Hindlimb muscle (tissue), 1 donor: ENCODE results near the gene ZXDC. TPM values are rescaled to one million over a fixed set of nuclear protein-coding genes. Genes with fewer than 3 reads are reported as not detected.
A peak's percentile ranks its signal among the peaks of the same experiment; 100 is the strongest.

Source experiments
- DNase-seq: peaks from one replicate; pipeline ENCODE4 v3.0.0-alpha.2; 2013
- polyA plus RNA-seq: library from polyadenylated mRNA; unstranded; fragments of 120-200 nt; gene quantifications from one replicate; pipeline ENCODE4 v1.2.1, GENCODE V29; 2013; ENCODE audit not compliant: insufficient read length

The ZXDC gene
- polyA plus RNA-seq, 1 donor: 32.9 TPM

DNA sequence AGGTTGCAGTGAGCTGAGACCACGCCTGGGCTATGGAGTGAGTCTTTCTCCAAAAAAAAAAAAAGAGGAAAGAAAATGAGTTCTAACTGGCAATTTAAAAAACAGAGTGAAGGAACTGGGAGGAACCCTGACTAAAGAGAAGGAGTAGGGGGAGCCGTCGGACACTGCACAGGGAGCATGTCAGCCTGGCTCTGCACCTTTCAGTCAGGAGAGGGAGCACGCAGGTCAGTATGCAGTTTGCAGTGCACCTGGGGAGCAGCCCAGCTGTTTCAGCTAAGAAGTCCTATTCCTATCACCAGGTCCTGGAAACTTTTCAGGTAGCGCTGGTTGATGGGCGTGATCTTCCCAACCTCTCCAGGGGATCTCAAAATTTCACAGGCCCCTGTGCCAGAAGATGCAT is 14.9 kb upstream of the ZXDC start:
- DNase-seq: no peak

DNA sequence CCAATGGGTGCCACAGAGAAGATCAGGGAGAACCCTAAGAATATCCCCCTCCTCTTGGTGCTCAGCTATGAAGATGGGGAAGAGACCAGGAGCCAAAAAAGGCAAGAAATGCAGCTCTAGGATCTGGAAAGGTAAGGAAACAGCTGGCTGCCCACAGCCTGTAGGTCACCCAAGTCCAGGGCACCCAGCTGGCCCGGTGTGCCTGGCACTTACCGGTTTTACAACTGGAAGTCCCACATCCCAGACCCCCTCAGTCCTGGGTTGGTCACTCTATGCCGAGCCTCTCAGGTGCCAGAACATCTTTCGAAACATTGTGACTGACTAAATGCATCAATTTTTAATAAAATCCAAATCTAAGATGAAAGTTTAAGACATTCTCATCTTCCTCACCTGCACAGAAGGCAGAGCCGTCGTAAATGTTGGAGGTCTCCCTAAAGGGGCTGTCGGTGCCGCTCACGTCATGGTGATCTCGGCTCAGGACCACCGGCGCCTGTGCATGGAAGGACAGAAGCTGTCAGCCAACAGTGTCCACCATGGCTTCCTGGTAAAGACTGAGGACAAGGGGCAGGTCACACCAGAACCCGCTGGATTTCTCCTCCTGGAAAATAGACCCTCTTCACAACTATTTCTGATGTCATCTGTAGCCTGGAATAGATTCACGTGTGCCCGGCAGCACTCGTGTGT is 13.3 kb upstream of the ZXDC start:
- DNase-seq: no peak

DNA sequence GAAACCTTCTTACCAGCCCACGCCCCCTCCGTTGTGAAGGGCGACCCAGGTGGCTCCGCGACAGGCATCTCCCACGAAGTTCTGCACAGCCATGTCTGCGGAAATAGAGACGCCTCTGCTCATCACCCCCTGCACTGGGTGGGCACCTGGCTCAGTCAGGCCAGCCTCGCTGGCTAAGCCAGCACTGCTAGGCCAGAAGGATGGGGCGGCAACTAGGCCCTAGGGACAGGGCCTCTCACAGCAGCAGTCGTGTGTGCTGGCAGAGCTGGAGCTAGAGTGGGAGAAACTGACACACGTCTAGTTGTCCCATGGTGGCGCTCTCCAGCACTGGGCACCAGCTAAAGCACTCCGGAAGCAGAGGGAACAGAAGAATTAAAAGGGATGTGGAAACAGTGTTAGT is 12.5 kb upstream of the ZXDC start:
- DNase-seq: no peak

DNA sequence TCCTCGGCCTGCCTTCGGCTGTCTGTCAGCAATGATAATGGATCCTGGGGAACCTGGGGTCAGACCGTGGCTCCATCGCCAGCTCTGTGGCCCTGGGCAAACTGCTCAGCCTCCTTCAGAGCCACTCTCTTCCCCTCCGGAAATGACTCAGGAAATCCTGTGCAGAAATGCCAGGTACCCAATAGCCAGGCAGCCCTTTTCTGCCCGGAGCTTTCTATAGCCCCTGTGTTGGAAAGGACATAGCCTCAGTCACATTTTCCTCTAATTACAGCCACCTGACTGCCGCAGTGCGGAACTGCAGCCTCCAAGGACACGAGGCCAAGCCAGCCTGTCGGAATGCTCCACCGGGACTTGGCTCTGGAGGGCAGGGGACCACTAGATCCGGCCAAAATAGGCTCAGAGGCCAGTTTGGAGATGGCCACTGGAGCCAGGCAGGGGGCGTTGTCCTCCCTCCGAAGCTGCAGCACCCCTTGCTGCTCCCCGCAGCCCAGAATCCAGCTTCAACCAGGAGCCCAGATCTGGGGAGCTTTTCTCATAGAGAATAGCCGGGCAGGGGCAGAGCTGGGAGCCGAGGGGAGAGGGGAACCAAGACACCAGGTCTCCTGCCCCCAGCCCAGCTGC is 11.6 kb upstream of the ZXDC start:
- DNase-seq: peak; percentile 49

DNA sequence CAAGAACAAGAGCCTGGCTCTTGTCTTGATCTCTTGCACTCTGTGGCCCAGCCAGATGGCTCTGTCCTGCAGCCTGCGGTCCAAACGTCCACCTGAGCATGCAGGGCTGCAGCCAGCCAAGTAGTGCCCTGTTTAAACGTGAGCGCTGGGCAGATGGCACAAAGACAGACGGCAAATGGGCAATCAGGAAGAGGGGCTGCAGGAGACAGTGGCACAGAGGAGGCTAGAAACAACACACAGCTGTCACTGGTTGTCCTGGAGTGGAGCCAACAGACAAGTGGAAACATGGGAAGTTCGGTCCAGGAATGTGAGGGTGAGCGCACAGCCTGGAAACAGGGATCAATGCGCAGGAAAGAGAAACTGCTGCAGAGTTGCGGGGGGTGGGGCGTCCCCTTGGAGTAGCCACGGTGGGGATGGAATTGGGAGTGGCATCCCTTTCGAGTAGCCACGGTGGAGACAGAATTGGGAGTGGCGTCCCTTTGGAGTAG is 10.7 kb upstream of the ZXDC start:
- peak; percentile 37 for DNase-seq

DNA sequence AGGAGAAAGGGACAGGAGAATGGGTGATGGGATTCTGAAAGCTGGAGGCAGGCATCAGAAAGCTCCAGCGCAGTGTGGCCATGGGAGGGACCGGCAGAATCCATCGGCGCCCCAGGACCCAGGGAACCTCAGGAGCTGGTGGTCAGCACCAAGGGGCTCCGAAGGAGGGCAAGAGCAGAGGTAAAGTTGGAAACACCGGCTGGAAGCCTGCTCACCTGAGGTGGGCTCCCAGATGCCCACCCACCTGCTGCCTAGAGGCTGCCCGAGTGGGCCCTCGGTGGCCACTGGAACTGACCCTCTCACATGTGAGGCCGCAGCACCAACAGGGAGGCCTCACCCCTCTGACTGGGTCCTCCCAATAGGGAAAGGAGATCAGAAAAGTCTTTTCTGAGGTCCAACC is 10.3 kb upstream of the ZXDC start:
- no peak for DNase-seq

DNA sequence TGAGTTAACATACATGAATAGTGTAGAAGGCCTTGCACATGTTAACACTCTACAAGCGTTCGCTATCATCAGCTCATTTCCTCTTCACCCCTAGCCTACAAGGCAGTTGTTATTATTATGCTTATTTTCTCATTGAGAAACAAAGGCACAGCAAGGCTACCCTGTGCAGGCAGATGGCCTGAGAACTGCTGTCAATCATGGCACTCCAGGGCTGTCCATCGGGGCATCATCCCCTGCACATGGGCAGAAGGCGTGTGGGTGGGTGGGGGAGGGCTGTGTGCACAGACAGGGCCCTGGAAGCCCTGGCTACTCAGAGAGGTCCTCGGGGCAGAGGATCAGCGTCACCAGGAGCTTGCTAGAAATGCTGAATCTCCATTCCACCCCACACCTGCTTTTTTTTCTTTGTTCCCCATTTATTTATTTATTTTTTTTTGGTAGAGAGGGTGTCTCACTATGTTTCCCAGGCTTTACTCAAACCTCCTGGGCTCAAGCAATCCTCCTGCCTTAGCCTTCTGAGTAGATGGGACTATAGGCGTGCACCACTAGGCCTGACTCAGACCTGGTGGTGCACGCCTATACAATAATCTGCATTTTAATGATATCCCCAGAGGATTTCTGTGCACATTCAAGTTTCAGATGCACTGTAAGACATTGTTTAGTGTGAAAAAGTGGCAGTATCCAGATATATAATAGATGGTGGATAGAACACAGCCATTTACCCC is 9.6 kb upstream of the ZXDC start:
- DNase-seq: no peak

DNA sequence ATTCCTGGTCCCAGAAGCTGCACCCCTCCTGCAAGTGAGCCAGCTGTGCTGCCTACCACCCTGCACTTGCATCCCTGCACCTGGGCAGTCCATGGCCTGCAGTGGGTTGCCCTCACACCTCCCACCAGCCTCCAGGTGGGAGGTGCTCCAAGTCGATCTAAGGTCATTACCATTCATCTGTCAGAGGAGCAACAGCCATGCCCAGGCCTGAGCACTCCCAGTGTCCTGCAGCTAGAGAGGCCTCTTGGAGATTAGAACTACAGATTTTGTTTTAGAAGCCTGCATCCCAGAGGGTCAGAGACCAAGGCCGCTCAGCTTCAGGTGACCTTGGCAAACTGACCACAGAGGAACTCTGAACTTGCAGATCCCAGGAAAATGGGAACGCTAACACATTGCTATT is 9.0 kb upstream of the ZXDC start:
- DNase-seq: no peak

DNA sequence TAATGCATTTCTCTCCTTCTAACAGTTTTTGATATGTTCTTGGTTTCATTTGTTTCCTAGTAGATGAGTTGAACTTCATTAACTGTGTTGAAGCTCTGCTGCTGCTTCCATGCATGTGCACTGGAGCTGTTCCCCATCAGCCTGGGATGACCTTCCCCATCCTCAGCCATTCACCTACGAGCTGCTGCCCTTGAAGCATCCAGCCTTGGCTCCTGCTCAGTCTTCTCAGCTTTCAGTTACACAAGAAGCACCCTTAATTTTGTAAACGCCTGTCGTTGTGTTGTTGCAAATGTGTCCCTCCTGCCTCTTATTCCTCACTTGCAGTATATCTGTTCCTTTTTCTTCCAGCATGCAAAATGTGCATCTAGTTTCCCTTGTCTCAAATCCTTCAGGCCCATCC is 8.5 kb upstream of the ZXDC start:
- DNase-seq: no peak

DNA sequence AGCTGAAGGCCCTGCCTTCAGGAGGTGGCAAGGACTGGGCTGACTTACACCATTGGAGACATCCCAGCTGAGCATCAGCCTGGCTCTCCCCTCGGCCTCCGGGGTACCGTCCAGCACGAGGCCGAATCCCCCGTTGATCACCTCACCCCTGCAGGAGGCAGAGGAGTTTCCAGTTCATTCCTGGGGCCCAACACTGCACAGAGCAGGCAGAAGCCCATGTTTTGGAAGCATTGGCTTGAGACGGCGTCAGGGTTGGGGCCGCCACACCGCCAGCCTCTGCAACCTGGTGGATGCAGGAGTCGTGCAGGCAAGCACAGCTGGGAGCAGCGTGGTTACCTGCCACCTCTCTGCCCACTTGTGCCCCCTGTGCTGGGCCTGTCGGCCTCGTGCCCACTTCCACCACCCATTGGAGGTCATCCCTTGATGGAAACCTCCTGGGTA is 7.7 kb upstream of the ZXDC start:
- DNase-seq: no peak

DNA sequence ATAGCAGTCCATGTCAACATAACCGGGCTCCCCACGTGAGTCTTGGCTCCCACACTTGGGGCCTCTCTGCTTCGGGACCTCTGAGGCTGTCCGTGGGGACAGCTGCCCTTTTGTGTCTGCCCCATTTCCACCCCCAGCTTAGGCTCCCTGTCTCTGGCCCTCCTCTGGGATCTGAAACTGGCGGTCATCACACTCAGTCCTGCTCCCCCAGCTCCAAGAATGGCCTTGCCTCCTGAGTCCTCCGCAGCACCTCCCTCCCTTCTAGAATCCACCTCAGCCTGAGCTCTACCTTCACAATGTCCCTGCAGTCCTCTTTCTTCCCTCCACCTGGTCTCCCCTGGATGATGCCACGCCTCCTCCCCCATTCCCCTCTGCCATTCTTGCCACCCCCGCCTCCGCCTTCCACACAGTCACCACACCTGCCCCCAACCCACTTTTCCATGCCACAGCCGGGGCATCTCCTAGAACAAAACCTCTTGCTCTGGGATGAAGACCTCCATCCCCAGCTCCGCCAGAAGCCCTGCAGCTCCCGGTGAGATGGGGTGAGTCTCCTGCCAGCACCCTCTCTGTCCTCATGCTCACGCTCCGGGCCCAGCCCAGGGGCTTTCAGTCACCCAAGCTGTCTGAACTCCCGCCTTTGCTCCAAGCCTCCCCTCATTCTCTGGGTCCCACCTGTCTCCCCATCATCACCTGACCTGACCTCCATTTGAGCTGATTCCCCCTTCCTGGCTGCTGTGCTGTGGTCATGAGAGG is 7.0 kb upstream of the ZXDC start:
- DNase-seq: no peak

DNA sequence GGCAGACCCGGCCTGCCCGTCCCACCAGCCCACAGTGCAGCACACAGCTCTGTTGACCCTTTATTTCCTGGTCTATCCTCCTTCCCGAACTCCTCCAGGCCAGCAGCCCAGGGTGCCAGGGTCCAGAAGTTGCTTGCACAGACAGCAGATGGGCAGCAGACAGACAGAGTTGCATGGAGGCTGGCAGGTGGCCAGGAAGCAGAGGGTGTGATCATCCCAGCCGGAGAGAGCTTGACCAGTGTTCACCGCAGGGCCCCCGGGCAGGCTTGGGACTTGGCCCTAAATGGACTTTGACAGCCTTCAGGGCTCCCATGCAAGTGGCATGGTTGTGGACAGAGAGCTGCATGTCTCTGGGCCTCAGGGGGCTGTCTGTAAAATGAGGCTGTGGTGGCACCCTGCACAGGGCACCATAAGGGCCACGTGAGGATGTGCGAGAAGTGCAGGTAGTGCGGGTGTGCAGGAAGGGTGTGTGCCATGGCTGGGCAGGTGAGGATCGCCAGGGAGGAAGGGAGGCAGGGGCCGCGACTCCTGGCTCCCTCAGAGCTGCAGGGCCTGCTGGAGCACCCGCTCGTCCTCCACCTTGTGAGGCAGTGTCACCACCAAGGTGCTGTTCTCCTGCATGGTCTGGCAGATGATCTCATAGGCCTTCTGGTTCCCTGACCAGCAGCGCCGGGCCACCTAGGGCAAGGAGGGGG is 6.3 kb upstream of the ZXDC start:
- no peak for DNase-seq

DNA sequence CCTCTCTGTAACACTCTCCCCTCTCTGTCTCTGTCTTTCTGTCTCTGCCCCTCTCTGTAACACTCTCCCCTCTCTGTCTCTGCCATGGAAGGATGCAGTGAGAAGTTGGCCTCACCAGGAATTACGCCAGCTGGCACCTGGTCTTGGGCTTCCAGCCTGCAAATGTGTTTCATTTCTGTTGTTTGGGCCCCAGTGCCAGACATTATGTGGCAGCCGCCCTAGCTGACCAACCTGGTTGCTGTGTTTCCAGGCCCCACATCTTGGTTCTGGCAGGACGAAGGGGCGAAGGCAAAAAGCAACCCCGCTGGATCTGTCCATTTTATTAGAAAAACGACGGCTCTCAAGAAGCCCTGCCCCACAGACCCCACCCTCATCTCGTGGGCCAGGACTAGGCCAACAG is 5.2 kb upstream of the ZXDC start:
- peak; percentile 47 for DNase-seq

DNA sequence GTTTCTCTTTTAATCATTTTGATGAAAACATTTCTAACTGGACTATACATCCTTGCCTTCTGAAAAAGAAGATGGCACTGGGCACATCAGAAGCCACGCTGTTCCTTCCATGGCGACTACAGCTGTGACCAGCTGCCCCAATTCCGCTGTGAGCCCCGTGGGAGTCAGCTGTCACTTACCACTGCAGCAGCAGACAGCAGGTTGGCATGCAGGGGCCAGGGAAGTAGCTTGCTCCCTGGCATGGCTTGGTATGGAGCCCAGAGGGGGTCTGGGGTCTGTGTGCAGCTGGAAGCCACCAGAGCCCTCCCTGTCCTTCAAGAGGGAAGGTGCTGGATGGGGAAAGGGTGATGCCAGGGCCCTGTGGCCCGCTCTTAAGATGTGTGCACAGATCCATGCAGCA is 4.5 kb upstream of the ZXDC start:
- no peak for DNase-seq

DNA sequence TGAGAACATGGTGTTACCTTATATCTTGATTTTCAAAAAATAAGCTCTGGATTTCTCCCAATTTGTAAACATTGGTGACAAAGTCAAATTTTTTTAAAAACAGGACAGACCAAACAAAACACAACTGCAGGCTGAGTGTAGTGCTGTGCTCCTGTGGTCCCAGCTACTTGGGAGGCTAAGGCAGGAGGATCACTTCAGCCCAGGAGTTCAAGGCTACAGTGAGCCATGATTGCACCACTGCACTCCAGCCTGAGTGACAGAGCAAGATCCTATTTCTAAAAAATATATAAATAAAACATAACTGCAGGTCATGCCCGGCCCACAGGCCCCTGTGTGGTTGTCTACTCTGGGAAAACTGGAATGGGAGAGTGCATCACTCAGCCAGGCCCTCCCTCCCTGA is 4.0 kb upstream of the ZXDC start:
- DNase-seq: no peak

DNA sequence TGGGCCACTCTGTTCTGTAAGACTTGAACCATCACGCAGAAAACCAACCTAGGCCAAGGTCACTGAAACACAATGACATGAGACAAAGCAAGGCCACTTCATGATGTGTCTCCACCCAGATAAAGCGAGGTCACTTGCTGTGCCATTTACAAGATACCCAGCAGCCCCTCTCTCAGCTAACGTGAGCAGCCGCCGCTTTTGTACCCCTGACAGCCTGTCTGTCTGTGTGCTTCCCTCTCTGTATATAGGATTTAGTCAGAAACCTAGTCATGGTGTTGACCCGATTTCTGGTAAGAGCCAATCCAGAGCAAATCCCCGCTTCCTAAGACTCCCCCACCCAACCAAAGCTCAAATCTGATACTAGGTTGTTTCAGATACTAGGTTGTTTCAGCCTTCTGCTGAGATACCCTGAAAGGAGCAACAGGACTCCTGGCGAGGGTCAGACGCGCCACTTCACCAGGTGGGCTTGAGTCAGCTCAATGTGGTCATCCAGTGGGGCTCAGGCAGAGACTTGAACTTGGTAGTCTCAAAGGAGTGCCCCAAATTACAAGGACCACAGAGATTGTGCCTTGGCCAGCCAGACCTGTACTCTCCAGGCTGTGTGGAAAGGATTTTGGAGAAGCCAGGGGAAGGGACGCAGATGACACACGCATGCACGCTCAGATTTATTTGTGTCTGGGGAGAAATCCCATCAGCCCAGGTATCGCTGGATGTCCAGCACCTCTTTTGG is 3.1 kb upstream of the ZXDC start:
- no peak for DNase-seq

DNA sequence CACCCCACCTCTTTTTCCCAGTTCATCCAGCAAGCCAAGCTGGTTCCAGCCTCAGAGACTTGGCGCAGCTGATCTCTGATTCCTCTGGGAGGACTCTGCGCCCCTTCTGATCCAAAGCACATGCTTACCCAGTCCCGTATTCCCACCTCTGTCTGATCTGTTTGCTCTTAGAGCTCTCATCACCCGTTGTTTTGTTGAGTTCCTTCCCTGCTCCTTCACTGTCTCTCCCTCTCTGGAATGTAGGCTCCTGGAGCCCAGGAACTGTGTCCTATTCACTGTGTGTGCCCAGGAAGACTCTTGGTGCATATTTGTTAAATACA is 1.3 kb upstream of the ZXDC start:
- no peak for DNase-seq

DNA sequence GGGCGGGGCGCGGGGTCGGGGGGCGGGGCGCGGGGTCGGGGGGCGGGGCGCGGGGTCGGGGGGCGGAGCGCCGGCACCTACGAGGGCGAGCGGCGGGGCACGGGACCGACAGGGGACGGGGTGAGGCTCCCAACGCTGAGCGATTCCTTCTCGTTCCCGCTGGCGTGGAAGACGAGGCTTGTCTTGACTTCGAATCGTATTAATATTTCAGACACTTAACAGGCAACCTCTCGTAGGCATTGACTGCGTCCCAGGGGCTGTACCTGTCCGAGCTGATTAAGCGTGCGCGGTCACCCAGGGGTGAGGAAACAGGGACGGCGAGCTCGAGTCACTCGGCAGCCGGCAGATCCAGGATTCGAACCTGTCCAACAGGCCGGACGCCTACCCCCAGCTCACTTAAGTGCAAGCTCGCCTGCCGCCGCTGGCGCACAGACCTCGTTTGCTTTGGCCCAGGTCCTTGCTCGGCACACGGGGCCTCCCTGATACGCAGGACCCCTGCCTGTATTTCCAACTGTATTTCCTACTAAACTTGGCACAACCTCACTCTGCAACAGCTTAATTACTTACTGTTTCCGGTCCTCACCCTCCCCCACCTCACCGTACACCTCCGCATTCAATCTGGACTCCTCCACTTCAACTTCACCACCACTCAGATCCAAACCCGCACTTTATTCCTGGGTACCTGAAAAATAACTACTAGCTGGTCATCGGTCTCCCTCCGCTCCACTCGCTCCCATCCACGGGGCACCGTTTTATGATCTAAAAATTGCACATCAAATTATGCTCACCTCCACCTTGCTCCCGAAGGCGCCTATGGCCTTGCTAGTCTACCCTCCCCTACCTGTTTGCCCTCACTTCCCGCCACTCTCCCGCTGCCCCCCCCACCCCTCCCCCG is 722 bp upstream of the ZXDC start:
- DNase-seq: peak; percentile 49

DNA sequence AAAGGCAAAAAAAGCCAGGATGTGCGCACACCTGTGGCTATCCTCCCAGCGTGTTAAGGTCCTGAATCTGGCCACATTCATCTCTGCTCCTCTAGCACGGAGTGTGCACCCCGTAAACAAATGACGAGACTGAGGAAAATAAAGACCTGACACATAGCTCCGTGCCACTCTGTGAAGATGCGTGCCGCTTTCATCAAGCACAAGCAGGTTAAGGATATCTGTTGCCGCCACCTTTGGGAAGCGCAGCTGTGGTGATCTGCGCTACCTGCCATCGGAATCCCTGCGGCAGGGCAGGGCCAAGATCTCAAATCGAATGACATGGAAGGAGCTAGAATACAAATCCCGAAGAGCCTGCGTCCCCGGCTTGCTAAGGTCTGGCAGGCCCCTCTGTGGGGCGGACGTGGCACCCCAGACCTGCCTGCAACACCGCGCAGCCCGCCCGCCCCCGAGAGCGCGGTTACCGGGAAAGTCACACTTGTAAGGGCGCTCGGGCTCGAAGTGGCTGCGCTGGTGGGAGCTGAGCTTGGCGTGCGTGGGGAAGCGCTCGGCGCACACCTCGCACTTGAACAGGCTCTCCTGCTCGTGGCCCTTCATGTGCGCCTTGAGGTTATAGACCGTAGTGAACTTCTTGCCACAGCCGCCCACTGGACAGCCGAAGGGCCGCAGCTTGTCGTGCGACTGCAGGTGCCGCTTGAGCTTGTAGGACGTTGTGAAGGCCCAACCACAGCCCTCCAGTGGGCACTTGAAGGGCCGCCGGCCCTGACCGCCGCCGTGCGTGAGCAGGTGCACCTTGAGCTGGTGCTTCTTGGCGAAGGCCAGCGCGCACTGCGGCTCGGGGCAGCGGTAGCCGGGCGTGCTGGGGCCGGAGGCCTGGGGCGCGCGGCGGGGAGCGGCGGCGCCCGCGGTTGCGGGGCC is 936 bp downstream of the ZXDC start:
- peak; percentile 40 for DNase-seq
